Mesothelial cell of epicardium (in vitro differentiated cells): ENCODE measurements around the gene SUOX. TPM values are rescaled to one million over a fixed set of nuclear protein-coding genes. Genes with fewer than 3 reads are reported as not detected.

ENCODE experiments used
- DNase-seq, 2 experiments: peaks; one replicate each; pipeline ENCODE4 v3.0.0; 2021; ENCODE audit warnings: low spot score in 2 of 2; ENCODE audit not compliant: unreplicated experiment in 2 of 2
- H3K27ac Mint-ChIP-seq: 2 replicates; pipeline ENCODE4 v1.8.0; 2021; ENCODE audit warnings: mixed read lengths
- H3K27me3 Mint-ChIP-seq: 2 replicates; pipeline ENCODE4 v1.8.0; 2021; ENCODE audit warnings: low read depth, mixed read lengths
- H3K36me3 Mint-ChIP-seq: 2 replicates; pipeline ENCODE4 v1.8.0; 2021; ENCODE audit warnings: mixed read lengths
- H3K4me1 Mint-ChIP-seq: 2 replicates; pipeline ENCODE4 v1.8.0; 2021; ENCODE audit warnings: mixed read lengths
- H3K4me3 Mint-ChIP-seq: 2 replicates; pipeline ENCODE4 v1.8.0; 2021; ENCODE audit warnings: mild to moderate bottlenecking, moderate library complexity, mixed read lengths
- H3K9me3 Mint-ChIP-seq: 2 replicates; pipeline ENCODE4 v1.8.0; 2021; ENCODE audit warnings: mixed read lengths
- CTCF ChIP-seq: fragments of 200-600 bp; sonication (generic); IDR thresholded peaks from one replicate; pipeline ENCODE4 v1.5.0; 2021; ENCODE audit warnings: antibody characterized with exemption; ENCODE audit not compliant: unreplicated experiment
- total RNA-seq: library from RNA; stranded (reverse); gene quantifications from 3 replicates; pipeline ENCODE4 v1.2.1, GENCODE V29; 2021

Gene SUOX
- total RNA-seq, 1 donor from 2014 or later: 38.9 TPM

GRCh38 chr12:56031987-56032386, 34.9 kb downstream of the SUOX start:
- Mint-ChIP-seq H3K27ac (peak overlapping the region; percentile 29), H3K36me3 (peaks cover 40% of the 10 kb centered on the region), H3K9me3 (no peaks in the 10 kb centered on the region), H3K4me1 (peaks cover 16% of the 10 kb centered on the region), H3K27me3 (no peaks in the 10 kb centered on the region), H3K4me3 (no peak overlapping the region)
- TF ChIP-seq CTCF: no peak
- no peak for DNase-seq

- DNase-seq: no peak
- no peak overlapping the region for H3K27ac Mint-ChIP-seq
- H3K4me1 Mint-ChIP-seq: peaks cover 2% of the 10 kb centered on the region
- H3K36me3 Mint-ChIP-seq: peaks cover 43% of the 10 kb centered on the region
- no peaks in the 10 kb centered on the region for H3K27me3 Mint-ChIP-seq
- no peak for TF ChIP-seq CTCF
- H3K9me3 Mint-ChIP-seq: no peaks in the 10 kb centered on the region
- H3K4me3 Mint-ChIP-seq: no peak overlapping the region
Measured at GRCh38 chr12:56034586-56035332, 37.7 kb downstream of the SUOX start.

- no peak overlapping the region for H3K27ac Mint-ChIP-seq
- H3K4me1 Mint-ChIP-seq: peaks cover 9% of the 10 kb centered on the region
Measured at GRCh38 chr12:56037161-56037560, 40.1 kb downstream of the SUOX start.

GRCh38 chr12:56038022-56038655, 41.1 kb downstream of the SUOX start:
- Mint-ChIP-seq H3K27ac (no peak overlapping the region), H3K27me3 (no peaks in the 10 kb centered on the region), H3K4me3 (no peak overlapping the region), H3K4me1 (peaks cover 16% of the 10 kb centered on the region), H3K36me3 (peaks cover 24% of the 10 kb centered on the region), H3K9me3 (no peaks in the 10 kb centered on the region)
- TF ChIP-seq CTCF: no peak
- DNase-seq: no peak

More at GRCh38 chr12:56037161-56037560, 40.1 kb downstream of the SUOX start:
- Mint-ChIP-seq H3K9me3 (no peaks in the 10 kb centered on the region), H3K4me3 (no peak overlapping the region), H3K36me3 (peaks cover 32% of the 10 kb centered on the region), H3K27me3 (no peaks in the 10 kb centered on the region)
- no peak for DNase-seq
- TF ChIP-seq CTCF: no peak

GRCh38 chr12:56040151-56040550, 43.1 kb downstream of the SUOX start:
- Mint-ChIP-seq H3K4me1 (peaks cover 19% of the 10 kb centered on the region), H3K9me3 (no peaks in the 10 kb centered on the region), H3K4me3 (no peak overlapping the region), H3K27me3 (no peaks in the 10 kb centered on the region), H3K27ac (no peak overlapping the region), H3K36me3 (peaks cover 30% of the 10 kb centered on the region)
- TF ChIP-seq CTCF: no peak
- no peak for DNase-seq
